ENCODE data around the gene CARD11. TPM values are rescaled to one million over a fixed set of nuclear protein-coding genes. Genes with fewer than 3 reads are reported as not detected.

Gene CARD11
- total and polyA plus RNA-seq, 12 donors = 0.61 to 19.3 (median 2.7) TPM

DNA sequence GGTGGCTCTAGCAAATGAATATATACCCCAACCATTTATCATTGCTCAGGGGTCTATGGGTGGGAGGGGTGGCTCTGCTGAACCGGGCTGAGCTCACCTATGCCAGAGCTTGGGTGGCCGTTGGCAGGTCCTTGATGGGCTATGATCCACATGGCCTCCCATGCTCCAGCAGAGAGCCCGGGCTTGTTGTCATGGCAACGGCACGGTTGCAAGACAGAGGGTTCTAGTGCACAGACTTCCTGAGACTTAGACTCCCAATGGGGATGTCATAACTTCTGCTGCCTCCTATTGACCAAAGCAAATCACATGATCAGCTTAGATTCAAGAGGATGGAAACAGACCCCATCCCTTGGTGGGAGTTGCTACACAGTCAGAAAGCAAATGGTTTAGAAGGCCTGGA lies 36.4 kb upstream of the CARD11 start:
- no peaks in the 10 kb centered on the region for H3K36me3 ChIP-seq (replicated peaks in 1 of 2)
- DNase-seq = no peak
- no peaks in the 10 kb centered on the region for H3K4me1 ChIP-seq (replicated peaks in 1 of 2)
- no peak overlapping the region for H3K27ac ChIP-seq
- TF ChIP-seq, protein P1, sequence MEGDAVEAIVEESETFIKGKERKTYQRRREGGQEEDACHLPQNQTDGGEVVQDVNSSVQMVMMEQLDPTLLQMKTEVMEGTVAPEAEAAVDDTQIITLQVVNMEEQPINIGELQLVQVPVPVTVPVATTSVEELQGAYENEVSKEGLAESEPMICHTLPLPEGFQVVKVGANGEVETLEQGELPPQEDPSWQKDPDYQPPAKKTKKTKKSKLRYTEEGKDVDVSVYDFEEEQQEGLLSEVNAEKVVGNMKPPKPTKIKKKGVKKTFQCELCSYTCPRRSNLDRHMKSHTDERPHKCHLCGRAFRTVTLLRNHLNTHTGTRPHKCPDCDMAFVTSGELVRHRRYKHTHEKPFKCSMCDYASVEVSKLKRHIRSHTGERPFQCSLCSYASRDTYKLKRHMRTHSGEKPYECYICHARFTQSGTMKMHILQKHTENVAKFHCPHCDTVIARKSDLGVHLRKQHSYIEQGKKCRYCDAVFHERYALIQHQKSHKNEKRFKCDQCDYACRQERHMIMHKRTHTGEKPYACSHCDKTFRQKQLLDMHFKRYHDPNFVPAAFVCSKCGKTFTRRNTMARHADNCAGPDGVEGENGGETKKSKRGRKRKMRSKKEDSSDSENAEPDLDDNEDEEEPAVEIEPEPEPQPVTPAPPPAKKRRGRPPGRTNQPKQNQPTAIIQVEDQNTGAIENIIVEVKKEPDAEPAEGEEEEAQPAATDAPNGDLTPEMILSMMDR (IDR thresholded peaks at IDR 0.05) = no peak
- TF ChIP-seq POLR2A (IDR thresholded peaks at IDR 0.05) = no peak
- no peak overlapping the region for H3K4me3 ChIP-seq
- intact Hi-C loops (cut with DNase I) = no loop called here
- 63 to 78% (median 71%) methylated on average over 5 of the region's 5 CpGs for WGBS, 4 donors
- H3K9me3 ChIP-seq (replicated peaks in 1 of 3) = no peaks in the 10 kb centered on the region
- H3K27me3 ChIP-seq = no peaks in the 10 kb centered on the region

DNA sequence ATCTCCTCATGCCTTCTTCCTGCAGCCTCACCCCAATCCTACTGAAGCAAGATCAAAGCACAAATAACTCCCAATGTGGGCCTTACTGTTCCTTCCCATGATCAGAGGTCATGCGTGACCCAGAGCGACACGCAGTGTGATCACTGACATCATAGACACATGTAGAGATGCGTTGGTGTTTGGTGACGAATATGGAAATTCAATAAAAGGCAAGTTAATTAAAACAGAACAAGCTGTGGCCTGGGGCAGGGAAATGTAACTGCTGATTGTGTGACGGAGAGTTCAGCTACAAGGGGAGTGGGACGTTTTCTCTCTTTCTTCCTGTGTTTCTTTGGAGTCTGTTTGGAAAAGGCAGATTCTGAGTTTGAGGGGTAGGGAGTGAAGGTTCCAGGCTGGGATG lies 34.8 kb upstream of the CARD11 start:
- TF ChIP-seq, protein P1 (IDR thresholded peaks at IDR 0.05) = no peak
- no peak for TF ChIP-seq POLR2A (IDR thresholded peaks at IDR 0.05)
- peak in 1 of 7 donors; percentile 58 for DNase-seq
- intact Hi-C loops (cut with DNase I) = no loop called here
- 69 to 82% (median 77%) methylated on average over 7 of the region's 7 CpGs for WGBS, 4 donors
- no peaks in the 10 kb centered on the region for H3K36me3 ChIP-seq (replicated peaks in 1 of 2)
- H3K4me1 ChIP-seq (replicated peaks in 1 of 2) = no peaks in the 10 kb centered on the region
- H3K9me3 ChIP-seq (replicated peaks in 1 of 3) = no peaks in the 10 kb centered on the region
- H3K27me3 ChIP-seq = no peaks in the 10 kb centered on the region
- H3K4me3 ChIP-seq = no peak overlapping the region
- no peak overlapping the region for H3K27ac ChIP-seq

DNA sequence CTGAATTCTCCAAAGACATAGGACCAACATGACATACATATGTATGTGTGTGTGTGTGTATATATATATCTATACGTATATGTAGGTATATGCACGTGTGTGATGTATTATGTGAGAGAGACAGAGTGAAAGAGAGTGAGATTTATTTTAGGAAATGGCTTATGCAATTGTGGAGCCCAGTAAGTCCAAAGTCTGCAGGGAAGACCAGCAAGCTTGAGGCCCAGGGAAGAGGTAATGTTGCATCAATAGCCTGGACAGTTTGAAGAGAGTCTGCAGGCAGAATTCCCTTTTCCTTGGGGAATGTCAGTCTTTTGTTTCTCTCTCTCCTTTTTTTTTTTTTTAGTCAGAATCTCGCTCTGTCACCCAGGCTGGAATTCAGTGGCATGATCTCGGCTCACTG lies 33.0 kb upstream of the CARD11 start:
- TF ChIP-seq POLR2A (IDR thresholded peaks at IDR 0.05) = no peak
- TF ChIP-seq, protein P1 (IDR thresholded peaks at IDR 0.05) = no peak
- 76 to 91% (median 85%) methylated on average over 4 of the region's 4 CpGs for WGBS, 4 donors
- no peaks in the 10 kb centered on the region for H3K36me3 ChIP-seq (replicated peaks in 1 of 2)
- H3K4me3 ChIP-seq = no peak overlapping the region
- H3K4me1 ChIP-seq (replicated peaks in 1 of 2) = no peaks in the 10 kb centered on the region
- intact Hi-C loops (cut with DNase I) = no loop called here
- H3K27ac ChIP-seq = no peak overlapping the region
- DNase-seq = no peak
- H3K9me3 ChIP-seq (replicated peaks in 1 of 3) = no peaks in the 10 kb centered on the region
- no peaks in the 10 kb centered on the region for H3K27me3 ChIP-seq

DNA sequence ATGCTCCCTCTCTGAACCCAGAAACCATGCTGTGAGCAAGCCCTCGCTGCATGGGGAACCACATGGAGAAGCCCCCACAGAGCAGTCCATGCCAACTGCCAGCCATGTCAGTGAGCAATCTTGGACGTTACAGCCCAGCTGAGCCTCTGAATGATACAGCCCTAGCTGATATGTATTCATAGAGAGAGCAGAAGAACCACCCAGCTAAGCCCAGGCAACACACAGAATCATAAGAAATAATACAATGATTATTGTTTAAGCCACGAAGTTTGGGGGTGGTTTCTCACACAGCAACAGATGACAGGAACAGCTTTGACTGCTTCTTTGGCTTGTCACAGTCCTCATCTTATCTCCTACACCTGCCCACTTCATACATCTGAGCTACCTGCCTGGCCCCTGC lies 32.5 kb upstream of the CARD11 start:
- intact Hi-C loops (cut with DNase I) = no loop called here
- no peak for TF ChIP-seq POLR2A (IDR thresholded peaks at IDR 0.05)
- TF ChIP-seq, protein P1 (IDR thresholded peaks at IDR 0.05) = no peak
- Histone ChIP-seq H3K27ac (no peak overlapping the region), H3K4me3 (no peak overlapping the region), H3K9me3 (replicated peaks in 1 of 3) (no peaks in the 10 kb centered on the region), H3K27me3 (no peaks in the 10 kb centered on the region), H3K4me1 (replicated peaks in 1 of 2) (no peaks in the 10 kb centered on the region), H3K36me3 (replicated peaks in 1 of 2) (no peaks in the 10 kb centered on the region)
- no peak for DNase-seq
- 71 to 80% (median 73%) methylated on average over 3 of the region's 3 CpGs for WGBS, 4 donors
